ENCODE measurements around the gene SLC25A42.
A peak's percentile ranks its signal among the peaks of the same experiment; 100 is the strongest.

Gene SLC25A42

DNA sequence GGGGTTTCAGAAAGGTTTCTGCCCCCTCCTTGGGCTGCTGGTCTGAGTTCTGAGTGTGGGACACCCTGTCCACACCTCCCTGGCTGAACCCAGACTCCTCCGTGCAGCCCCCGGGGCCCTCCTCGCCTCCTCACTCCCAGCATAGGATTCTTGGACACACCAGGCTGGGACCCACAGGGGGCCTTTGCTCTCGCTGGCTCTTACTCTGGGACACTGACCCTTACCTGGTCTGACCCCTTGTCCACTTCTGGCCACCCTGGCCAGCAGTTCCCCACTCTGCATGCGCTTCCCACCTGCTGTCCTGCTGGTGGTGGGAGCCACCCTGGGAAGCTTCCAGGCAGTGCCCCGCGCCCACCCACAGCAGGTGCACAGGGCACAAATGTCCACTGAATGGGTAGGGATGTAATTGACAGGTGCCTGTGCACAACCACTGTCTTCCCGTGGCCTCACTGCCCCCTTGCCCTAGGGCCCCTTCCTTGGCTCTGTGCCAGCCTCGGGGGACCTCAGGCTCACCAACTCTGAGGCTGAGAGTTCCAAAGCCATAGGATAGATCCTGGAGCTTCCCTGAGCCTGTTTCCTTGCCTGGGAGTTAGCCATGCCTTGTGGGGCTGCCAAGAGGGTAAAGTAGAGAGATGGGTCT is 7.0 kb upstream of the SLC25A42 start:
- TF ChIP-seq GATA1 (IDR thresholded peaks at IDR 0.05; ENCODE audit: low read depth, low read length) (no peak), POLR2A (IDR thresholded peaks at IDR 0.05; ENCODE audit: low read length) (no peak)
- no peak for DNase-seq

GRCh38 chr19:19057317-19057716 is 6.5 kb upstream of the SLC25A42 start:
- no peak for TF ChIP-seq POLR2A (IDR thresholded peaks at IDR 0.05; ENCODE audit: low read length)
- TF ChIP-seq GATA1 (IDR thresholded peaks at IDR 0.05; ENCODE audit: low read depth, low read length), result no peak
- no peak for DNase-seq

DNA sequence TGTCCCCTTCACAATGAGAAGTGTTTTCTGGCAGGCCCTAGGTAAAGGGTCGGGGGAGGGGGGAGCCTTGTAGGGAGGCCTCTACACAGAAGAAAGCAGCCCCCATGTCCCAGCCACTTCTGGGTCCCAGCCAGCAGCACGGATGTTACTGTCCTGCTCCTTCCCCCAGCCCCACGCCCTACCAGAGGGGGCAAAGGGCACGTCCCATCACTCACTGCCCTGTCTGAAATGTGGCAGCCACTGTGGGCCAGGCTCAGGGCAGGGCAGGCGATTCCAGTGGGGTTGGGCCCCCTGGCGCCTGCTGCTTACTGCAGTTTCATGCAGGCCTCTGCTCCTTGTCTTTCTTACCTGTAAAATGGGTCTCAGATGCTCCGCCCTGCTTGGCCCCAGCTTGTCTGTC is 6.1 kb upstream of the SLC25A42 start:
- no peak for DNase-seq
- no peak for TF ChIP-seq POLR2A (IDR thresholded peaks at IDR 0.05; ENCODE audit: low read length)
- no peak for TF ChIP-seq GATA1 (IDR thresholded peaks at IDR 0.05; ENCODE audit: low read depth, low read length)

DNA sequence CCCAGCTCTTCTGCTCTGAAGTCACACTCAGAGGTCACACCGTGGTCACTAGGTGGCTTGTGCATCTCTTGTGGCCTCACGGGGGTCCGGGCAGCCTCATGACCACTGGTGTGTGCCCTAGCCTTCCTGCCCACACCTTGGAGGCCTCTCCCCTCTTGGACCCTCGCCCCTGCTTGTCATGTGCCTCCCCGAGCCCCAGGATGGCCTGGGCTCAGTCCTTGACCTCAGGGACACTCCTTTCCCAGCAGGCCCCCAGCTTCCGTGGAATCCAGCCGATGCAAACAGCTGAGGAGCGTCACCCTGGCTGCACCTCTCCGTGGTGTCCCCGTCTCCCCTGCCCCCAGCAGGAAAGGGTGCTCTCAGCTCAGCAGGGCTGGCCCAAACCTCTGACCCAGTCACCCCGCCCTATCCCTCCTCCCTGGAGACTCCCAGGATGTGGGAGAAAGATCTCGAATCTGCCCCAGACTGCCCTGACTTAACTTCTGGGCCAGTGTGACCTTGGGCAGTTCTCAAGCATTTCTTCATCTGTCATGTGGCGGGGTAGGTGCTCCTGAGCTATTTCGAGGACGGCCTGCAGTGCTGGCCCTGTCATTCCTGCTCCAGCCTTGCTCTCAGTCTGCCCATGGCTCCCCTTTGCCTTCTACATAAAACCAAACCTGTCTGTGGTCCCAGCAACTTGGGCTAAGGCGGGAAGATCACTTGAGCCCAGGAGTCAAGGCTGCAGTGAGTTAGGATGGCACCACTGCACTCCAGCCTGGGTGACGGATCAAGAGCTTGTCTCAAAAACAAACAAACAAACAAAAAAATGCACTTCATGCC is 4.6 kb upstream of the SLC25A42 start:
- no peak for TF ChIP-seq GATA1 (IDR thresholded peaks at IDR 0.05; ENCODE audit: low read depth, low read length)
- no peak for TF ChIP-seq POLR2A (IDR thresholded peaks at IDR 0.05; ENCODE audit: low read length)

DNA sequence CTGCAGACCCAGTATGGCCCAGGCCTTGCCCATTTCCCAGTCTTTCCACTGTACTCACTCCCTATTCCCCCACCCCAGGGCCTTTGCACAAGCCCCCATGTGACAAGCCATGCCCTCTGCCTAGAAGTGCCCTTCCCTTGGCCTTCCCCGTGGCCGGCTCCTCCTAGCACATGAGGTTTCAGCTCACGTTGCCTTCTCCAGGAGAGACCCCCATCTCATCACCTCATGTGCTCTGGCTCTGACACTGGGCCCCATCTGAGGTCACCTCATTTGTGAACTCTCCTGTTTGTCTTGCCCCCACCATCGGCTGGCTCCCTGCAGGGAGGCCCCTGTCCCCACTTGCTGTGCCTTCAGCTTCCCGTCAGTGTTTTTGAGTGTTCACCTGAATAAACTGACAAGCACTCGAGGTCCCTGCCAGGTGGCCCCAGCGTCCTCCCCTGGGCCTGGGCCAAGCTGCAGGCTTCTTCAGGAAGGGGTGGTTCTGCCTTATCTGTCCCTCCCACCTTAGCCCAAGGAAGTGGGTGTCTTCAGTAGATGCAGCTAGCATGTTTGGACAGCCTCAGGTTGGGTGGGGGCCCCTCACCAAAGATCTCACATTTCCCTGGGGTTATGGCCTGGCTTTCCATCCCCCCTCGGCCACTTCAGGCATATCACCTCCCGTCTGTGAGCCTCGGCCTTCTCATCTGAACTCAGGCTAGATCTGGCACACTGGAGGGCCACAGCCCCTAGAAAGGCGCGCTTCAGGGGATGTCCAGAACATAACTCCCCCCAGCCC is 3.8 kb upstream of the SLC25A42 start:
- TF ChIP-seq POLR2A (IDR thresholded peaks at IDR 0.05; ENCODE audit: low read length), result peak; percentile 21
- peak; percentile 22 for TF ChIP-seq GATA1 (IDR thresholded peaks at IDR 0.05; ENCODE audit: low read depth, low read length)
- DNase-seq, result peak; percentile 93 to 97

More for the DNA sequence above, 4.6 kb upstream of the SLC25A42 start:
- DNase-seq, result peak in 1 of 2 experiments; percentile 53

DNA sequence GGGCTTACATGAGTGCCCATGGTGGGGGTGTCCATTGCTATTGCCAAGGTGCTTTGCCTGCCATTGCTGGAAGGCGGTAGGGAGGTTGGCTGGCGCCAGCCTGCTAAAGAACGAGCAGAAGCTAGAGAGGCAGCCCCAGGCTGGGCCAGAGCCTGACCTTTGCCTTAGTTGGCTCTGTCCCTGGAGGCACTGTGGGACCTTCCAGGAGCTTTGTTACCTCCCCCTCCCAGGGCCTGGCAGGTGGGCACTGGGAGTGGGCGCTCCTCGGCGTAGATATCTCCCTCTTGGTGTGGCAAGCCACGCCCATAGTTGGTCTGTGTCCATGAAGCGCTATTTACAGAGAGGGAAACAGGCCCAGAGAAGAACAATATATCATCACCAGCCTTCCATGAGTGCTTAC is 2.3 kb upstream of the SLC25A42 start:
- no peak for TF ChIP-seq GATA1 (IDR thresholded peaks at IDR 0.05; ENCODE audit: low read depth, low read length)
- TF ChIP-seq POLR2A (IDR thresholded peaks at IDR 0.05; ENCODE audit: low read length), result no peak
- DNase-seq, result peak in 1 of 2 experiments; percentile 59

GRCh38 chr19:19062454-19063182 is 1.2 kb upstream of the SLC25A42 start:
- DNase-seq, result peak in 1 of 2 experiments; percentile 73
- no peak for TF ChIP-seq GATA1 (IDR thresholded peaks at IDR 0.05; ENCODE audit: low read depth, low read length)
- TF ChIP-seq POLR2A (IDR thresholded peaks at IDR 0.05; ENCODE audit: low read length), result no peak

- DNase-seq, result no peak
- TF ChIP-seq GATA1 (IDR thresholded peaks at IDR 0.05; ENCODE audit: low read depth, low read length) (no peak), POLR2A (IDR thresholded peaks at IDR 0.05; ENCODE audit: low read length) (no peak)
Observed at GRCh38 chr19:19064098-19064722, 416 bp downstream of the SLC25A42 start.

GRCh38 chr19:19064811-19065745 is 1.3 kb downstream of the SLC25A42 start:
- DNase-seq, result peak in 1 of 2 experiments; percentile 39
- TF ChIP-seq GATA1 (IDR thresholded peaks at IDR 0.05; ENCODE audit: low read depth, low read length), result no peak

- TF ChIP-seq POLR2A (IDR thresholded peaks at IDR 0.05; ENCODE audit: low read length) (no peak), GATA1 (IDR thresholded peaks at IDR 0.05; ENCODE audit: low read depth, low read length) (no peak)
- no peak for DNase-seq
Observed at GRCh38 chr19:19067276-19068072, 3.7 kb downstream of the SLC25A42 start.
